Peyer's patch (tissue), 4 donors: Measurements from ENCODE around the gene MTMR11. TPM values are rescaled to one million over a fixed set of nuclear protein-coding genes. Genes with fewer than 3 reads are reported as not detected.
"Not testable (repeated sequence)": the region's sequence is repeated elsewhere in the genome, so short reads cannot be mapped to it uniquely, and the experiment has no call there.

Experiments
- DNase-seq, 3 donors: peaks; one replicate each; pipeline ENCODE4 v3.0.0-alpha.2; 2017 to 2019
- H3K27ac ChIP-seq, 4 donors: fragments of 200-600 bp; sonication (generic); one replicate each; pipeline ENCODE4 v1.5.1; 2016 to 2019
- H3K27me3 ChIP-seq, 2 donors: fragments of 200-600 bp; sonication (generic); one replicate each; pipeline ENCODE4 v1.5.1; 2019
- H3K36me3 ChIP-seq, 3 donors: fragments of 200-600 bp; sonication (generic); one replicate each; pipeline ENCODE4 v1.5.1; 2016 to 2019
- H3K4me1 ChIP-seq, 4 donors: fragments of 200-600 bp; sonication (generic); one replicate each; pipeline ENCODE4 v1.5.1; 2016 to 2019
- H3K4me3 ChIP-seq, 4 donors: fragments of 200-600 bp; sonication (generic); 1 replicate in 3 of 4; 2 replicates in 1 of 4; pipeline ENCODE4 v1.5.1; 2016 to 2019; ENCODE audit warnings: mild to moderate bottlenecking in 1 of 4
- H3K9me3 ChIP-seq, 4 donors: fragments of 200-600 bp; sonication (generic); one replicate each; pipeline ENCODE4 v1.5.1; 2016 to 2019; ENCODE audit warnings: mild to moderate bottlenecking in 1 of 4
- CTCF ChIP-seq, 6 experiments: fragments of 450-650 bp in 4 of 6; fragments of 200-600 bp in 2 of 6; sonication (generic) in 1 of 6; IDR thresholded peaks; one replicate each; pipeline ENCODE4 v1.5.1; 2017 to 2019; ENCODE audit warnings: antibody characterized with exemption in 6 of 6, mild to moderate bottlenecking in 3 of 6, moderate library complexity in 1 of 6
- POLR2A ChIP-seq, 2 donors: fragments of 450-650 bp; IDR thresholded peaks; one replicate each; pipeline ENCODE4 v1.5.1; 2017; ENCODE audit warnings: antibody characterized with exemption in 2 of 2, mild to moderate bottlenecking in 2 of 2, moderate library complexity in 2 of 2
- total RNA-seq, 4 donors: library from RNA; depleted of rRNA; stranded (reverse); fragments of >200 nt; gene quantifications; one replicate each; pipeline ENCODE4 v1.1.0, GENCODE V29; 2016

Gene MTMR11
- total RNA-seq, 4 donors from 2014 or later = 47.9 to 210 (median 175) TPM

GRCh38 chr1:149888999-149889289 is 47.7 kb downstream of the MTMR11 start:
- TF ChIP-seq POLR2A (IDR thresholded peaks at IDR 0.05) = peak in 1 of 2 donors; percentile 22
- no peak for TF ChIP-seq CTCF (IDR thresholded peaks at IDR 0.05)
- H3K9me3 ChIP-seq = no peaks in the 10 kb centered on the region
- peaks cover 0 to 9% (median 0%) of the 10 kb centered on the region in 4 donors for H3K4me1 ChIP-seq
- no peaks in the 10 kb centered on the region for H3K27me3 ChIP-seq
- H3K27ac ChIP-seq = peak overlapping the region in 3 of 4 donors; percentile 98 to 100 (median 99)
- peak in 1 of 3 donors; percentile 50 for DNase-seq
- H3K36me3 ChIP-seq = no peaks in the 10 kb centered on the region
- H3K4me3 ChIP-seq = peak overlapping the region; percentile 61 to 78 (median 71)

GRCh38 chr1:149888247-149888998 is 48.3 kb downstream of the MTMR11 start:
- no peaks in the 10 kb centered on the region for H3K27me3 ChIP-seq
- H3K36me3 ChIP-seq = no peaks in the 10 kb centered on the region
- peak; percentile 22 to 63 (median 52) for TF ChIP-seq CTCF (IDR thresholded peaks at IDR 0.05)
- no peak for TF ChIP-seq POLR2A (IDR thresholded peaks at IDR 0.05)
- peaks cover 0 to 10% (median 0%) of the 10 kb centered on the region in 4 donors for H3K4me1 ChIP-seq
- DNase-seq = peak; percentile 58 to 90 (median 85)
- H3K9me3 ChIP-seq = no peaks in the 10 kb centered on the region
- peak overlapping the region; percentile 61 to 78 (median 71) for H3K4me3 ChIP-seq
- H3K27ac ChIP-seq = peak overlapping the region; percentile 97 to 100 (median 98)

GRCh38 chr1:149887456-149888246 is 49.0 kb downstream of the MTMR11 start:
- H3K9me3 ChIP-seq = no peaks in the 10 kb centered on the region
- peak overlapping the region; percentile 97 to 100 (median 98) for H3K27ac ChIP-seq
- TF ChIP-seq CTCF (IDR thresholded peaks at IDR 0.05) (peak in 3 of 6 experiments; percentile 31 to 42 (median 34)), POLR2A (IDR thresholded peaks at IDR 0.05) (peak; percentile 87 to 92)
- no peaks in the 10 kb centered on the region for H3K27me3 ChIP-seq
- H3K36me3 ChIP-seq = no peaks in the 10 kb centered on the region
- DNase-seq = peak; percentile 81 to 93 (median 86)
- peak overlapping the region; percentile 61 to 78 (median 71) for H3K4me3 ChIP-seq
- peaks cover 0 to 10% (median 0%) of the 10 kb centered on the region in 4 donors for H3K4me1 ChIP-seq

GRCh38 chr1:149887196-149887455 is 49.6 kb downstream of the MTMR11 start:
- Histone ChIP-seq H3K4me3 (peak overlapping the region; percentile 61 to 78 (median 71)), H3K27ac (peak overlapping the region; percentile 97 to 100 (median 98))
- not testable (repeated sequence) for H3K36me3 ChIP-seq, DNase-seq, H3K9me3 ChIP-seq, H3K27me3 ChIP-seq, H3K4me1 ChIP-seq

GRCh38 chr1:149886396-149887195 is 50.1 kb downstream of the MTMR11 start:
- H3K9me3 ChIP-seq = no peaks in the 10 kb centered on the region
- H3K4me1 ChIP-seq = peaks cover 0 to 10% (median 0%) of the 10 kb centered on the region in 4 donors
- no peaks in the 10 kb centered on the region for H3K36me3 ChIP-seq
- TF ChIP-seq CTCF (IDR thresholded peaks at IDR 0.05) = peak in 2 of 6 experiments; percentile 20 to 26
- peak; percentile 100 for TF ChIP-seq POLR2A (IDR thresholded peaks at IDR 0.05)
- DNase-seq = peak; percentile 85 to 94 (median 87)
- H3K4me3 ChIP-seq = peak overlapping the region; percentile 61 to 78 (median 72)
- no peaks in the 10 kb centered on the region for H3K27me3 ChIP-seq
- H3K27ac ChIP-seq = peak overlapping the region; percentile 97 to 100 (median 98)

- Histone ChIP-seq H3K4me3 (peak overlapping the region; percentile 61 to 73 (median 70)), H3K27ac (peak overlapping the region; percentile 97 to 100 (median 98))
- not testable (repeated sequence) for H3K9me3 ChIP-seq, H3K4me1 ChIP-seq, H3K36me3 ChIP-seq, H3K27me3 ChIP-seq
- DNase-seq = peak in 1 of 3 donors; percentile 64
These were observed 50.6 kb downstream of the MTMR11 start for GRCh38 chr1:149886121-149886395.
